Activated gamma-delta T cell treated with anti-CD3 and anti-CD28 coated beads, Interleukin-2, amount 50 U/mL, for 16 hours (primary cell): ENCODE results near the gene COL4A2.
"Not testable (repeated sequence)": the region's sequence is repeated elsewhere in the genome, so short reads cannot be mapped to it uniquely, and the experiment has no call there.

ENCODE experiments used
- DNase-seq: peaks from one replicate; pipeline ENCODE4 v3.0.0-alpha.2; 2020; ENCODE audit warnings: low read depth

Gene COL4A2

GRCh38 chr13:110496281-110496680, 189.2 kb downstream of the COL4A2 start:
- no peak for DNase-seq

DNA sequence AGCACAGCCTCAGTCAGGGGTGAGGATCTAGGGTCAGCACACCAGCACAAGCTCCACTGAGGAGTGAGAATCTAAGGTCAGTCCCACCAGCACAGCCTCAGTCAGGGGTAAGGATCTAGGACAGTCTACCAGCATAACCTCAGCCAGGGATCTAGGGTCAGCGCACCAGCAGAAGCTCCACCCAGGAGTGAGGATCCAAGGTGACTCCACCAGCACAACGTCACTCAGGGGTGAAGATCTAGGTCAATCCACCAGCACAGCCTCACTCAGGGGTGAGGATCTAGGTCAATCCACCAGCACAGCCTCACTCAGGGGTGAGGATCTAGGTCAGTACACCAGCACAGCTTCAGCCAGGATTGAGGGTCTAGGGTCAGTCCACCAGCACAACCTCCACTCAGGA, 189.9 kb downstream of the COL4A2 start:
- DNase-seq, result no peak

- not testable (repeated sequence) for DNase-seq
Observed at GRCh38 chr13:110497896-110498295, 190.8 kb downstream of the COL4A2 start.

- no peak for DNase-seq
Observed at GRCh38 chr13:110498327-110498726, 191.2 kb downstream of the COL4A2 start.

GRCh38 chr13:110498765-110499164, 191.7 kb downstream of the COL4A2 start:
- no peak for DNase-seq

DNA sequence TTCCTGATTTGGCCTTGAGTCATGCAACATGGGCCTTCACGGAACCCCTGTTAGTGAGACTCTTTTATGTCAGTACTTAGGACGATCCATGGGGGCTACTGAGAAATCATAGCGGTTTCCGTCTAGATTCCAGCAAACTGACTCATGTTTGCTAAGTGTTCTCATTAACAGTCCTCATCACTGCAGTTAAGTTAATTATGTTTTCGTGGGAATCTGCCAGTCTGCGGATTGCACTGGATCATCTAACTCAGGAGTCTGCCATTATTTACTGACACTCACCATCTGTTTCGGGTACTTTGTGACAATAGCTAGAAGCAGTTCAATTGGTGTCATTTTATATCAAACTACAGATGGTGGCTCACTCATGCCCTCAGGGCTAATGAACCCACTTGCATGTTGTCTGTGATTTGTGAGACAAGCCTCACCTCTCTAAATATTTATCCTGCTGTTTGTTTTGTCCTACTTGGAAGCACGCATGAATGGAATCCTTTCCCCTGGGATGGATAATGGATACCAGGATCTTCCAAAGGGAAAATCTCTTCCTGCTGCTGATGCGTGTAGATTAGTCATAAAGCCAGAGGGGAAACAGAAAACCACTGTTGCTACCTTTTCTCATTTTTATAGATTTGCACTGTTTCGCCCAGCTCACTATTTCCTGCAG, 192.7 kb downstream of the COL4A2 start:
- no peak for DNase-seq

- no peak for DNase-seq
Observed at GRCh38 chr13:110500341-110500740, 193.3 kb downstream of the COL4A2 start.

- no peak for DNase-seq
Observed at GRCh38 chr13:110501188-110501587, 194.1 kb downstream of the COL4A2 start.

- no peak for DNase-seq
Observed at GRCh38 chr13:110503037-110503901, 196.2 kb downstream of the COL4A2 start.

DNA sequence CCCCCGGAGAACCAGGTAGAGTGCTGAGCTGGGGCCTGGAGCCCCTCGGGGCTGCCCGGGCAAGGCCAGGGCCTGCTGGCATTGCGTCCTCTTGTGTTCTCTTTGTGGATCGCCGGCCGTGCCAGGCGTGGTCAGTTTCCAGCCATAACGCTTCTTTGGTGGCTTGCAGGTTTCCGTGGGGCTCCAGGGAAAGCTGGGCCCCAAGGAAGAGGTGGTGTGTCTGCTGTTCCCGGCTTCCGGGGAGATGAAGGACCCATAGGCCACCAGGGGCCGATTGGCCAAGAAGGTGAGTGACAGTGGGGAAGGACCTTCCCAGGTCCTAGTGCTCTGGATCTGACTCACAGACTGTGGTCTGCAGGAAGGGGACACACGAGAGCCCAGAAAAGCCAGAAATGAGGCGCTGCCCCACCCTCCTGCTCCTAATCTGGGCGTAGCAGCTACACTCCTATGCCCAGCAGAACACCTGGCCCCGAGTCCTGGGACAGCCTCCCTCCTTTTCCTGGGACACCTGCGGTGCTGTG, 197.0 kb downstream of the COL4A2 start:
- DNase-seq, result no peak

DNA sequence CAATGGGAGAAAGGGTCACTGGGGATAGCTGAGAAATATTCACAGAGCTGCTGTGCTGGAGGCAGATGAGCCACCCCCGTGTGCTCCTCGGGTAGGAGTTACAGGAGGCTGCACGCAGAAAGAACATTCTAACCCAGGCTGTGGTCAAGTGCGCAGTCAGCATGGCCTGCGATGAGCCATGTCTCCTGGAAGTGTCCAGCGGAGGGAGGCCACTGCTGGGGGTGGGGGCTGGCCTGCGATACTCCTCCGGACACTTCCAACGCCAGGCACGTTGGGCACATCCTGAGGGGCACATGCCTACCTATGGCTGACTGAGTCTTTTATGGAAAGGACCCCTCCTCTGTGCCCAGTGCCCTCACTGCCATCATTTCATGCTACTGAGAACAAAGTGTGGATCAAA, 198.5 kb downstream of the COL4A2 start:
- no peak for DNase-seq

- no peak for DNase-seq
Observed at GRCh38 chr13:110506396-110506795, 199.3 kb downstream of the COL4A2 start.

DNA sequence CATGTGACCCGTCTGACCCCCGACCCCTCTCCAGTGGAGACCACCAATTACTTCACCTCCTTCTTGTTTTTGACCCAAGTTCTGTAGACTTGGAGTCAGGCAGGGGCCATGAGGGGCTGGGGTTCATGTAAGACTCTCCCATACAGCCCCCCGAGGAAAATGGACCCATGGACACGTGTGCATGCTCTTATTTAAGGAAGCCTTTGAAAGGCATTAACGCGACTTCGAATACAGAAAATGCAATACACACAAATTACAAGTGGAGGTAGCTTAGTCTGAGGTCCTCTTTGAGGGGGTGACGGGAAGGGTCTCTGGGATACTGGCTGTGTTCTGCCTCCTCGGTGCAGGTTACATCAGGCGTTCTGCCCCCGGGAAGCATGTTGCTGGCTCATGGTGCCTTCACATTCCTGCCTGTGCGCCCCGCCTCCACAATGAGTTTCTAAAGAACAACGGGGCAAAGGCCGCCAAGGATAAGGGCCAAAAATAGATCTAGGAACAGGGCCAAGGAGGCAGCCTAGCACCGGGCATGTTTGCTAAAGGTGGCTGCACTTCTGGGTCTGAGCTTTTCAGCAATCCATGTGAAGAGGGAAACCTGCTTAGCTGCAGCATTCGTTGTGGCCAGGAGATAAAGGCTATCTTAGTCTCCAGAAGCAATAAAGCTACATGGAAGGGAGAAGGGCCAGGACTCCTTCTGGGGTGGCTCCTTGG, 199.9 kb downstream of the COL4A2 start:
- no peak for DNase-seq

DNA sequence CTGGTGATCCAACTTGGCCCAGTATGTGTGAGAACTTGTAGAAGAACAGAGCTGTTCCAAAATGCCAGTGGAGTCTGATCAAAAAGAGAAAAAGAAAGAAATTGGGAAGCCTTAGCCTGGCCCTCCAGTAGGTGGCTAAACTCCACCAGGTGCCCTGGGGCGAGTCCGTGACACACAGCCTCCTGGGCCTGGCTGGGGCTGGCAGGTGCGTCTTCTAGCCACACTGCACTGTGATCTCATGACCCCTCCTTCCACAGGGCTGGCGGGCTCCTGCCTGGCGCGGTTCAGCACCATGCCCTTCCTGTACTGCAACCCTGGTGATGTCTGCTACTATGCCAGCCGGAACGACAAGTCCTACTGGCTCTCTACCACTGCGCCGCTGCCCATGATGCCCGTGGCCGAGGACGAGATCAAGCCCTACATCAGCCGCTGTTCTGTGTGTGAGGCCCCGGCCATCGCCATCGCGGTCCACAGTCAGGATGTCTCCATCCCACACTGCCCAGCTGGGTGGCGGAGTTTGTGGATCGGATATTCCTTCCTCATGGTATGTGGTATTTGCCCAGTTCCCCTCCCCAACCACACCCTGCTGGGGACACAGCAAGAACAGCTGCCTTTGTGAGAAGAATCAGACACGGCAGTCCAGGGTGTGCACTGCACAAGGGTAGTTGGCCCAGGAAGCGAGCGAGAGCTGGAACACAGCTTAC, 200.7 kb downstream of the COL4A2 start:
- no peak for DNase-seq

DNA sequence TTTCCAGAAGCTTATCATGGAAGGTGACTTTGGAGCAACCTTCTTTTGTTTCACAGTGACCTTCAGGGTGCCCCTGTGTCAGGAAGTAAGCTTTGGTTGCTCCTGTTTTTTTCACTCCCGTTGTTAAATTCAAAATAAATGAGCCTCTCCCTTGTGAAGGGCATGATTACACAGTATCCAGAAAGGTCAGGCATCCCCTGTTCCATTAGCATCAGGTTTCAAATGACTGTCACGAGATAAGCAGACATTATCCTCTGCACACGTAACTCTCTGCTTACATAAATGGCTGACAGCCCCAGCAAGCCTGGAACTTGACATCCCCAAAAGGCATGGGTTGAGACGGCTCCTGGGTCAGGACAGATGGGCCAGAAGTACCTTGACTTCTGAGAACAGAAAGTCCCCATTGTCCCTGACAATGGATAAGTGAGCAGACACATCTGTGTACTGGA, 202.4 kb downstream of the COL4A2 start:
- DNase-seq, result no peak

DNA sequence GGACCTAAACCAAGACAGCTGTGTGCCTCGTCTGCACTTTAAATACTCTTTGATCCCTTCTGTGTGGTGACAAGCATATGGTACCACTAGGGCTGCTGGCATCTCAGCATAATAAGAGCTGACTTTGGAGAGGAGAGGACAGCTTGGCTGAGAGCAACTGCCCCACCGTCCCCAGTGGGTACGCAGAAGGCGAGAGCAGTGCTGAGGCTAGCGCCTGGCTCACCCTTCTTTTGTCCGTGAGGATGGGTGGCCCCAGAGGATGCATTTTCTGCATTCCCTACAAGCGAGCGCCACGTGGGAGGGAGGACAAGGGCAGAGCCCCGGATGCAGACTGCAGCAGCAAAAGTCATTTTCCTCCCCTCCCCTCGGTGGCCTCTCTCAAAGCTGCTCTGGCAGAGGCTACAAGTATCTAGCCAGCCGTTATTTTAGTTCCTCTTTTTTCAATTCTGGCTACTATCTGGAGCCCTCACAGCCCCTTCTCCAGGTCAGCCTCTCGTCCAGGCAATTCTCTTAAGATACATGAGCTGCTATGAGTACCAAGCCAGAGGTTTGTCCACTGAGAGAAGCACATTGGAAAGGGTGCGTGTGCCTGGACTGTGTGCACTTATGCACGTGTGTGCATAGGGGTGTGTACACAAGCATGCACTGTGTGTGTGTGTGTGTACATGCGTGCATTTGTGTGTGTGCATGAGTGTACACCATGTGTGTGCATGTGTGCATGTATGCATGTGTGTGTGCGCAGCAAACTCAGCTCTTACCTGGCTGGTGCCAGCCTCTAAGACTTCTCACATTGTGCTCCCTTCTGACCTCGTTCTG, 203.1 kb downstream of the COL4A2 start:
- no peak for DNase-seq

- DNase-seq, result no peak
Observed at GRCh38 chr13:110511509-110512181, 204.6 kb downstream of the COL4A2 start.

DNA sequence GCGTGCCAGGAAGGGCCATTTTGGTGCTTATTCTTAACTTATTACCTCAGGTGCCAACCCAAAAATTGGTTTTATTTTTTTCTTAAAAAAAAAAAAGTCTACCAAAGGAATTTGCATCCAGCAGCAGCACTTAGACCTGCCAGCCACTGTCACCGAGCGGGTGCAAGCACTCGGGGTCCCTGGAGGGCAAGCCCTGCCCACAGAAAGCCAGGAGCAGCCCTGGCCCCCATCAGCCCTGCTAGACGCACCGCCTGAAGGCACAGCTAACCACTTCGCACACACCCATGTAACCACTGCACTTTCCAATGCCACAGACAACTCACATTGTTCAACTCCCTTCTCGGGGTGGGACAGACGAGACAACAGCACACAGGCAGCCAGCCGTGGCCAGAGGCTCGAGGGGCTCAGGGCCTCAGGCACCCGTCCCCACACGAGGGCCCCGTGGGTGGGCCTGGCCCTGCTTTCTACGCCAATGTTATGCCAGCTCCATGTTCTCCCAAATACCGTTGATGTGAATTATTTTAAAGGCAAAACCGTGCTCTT, 205.2 kb downstream of the COL4A2 start:
- no peak for DNase-seq

DNA sequence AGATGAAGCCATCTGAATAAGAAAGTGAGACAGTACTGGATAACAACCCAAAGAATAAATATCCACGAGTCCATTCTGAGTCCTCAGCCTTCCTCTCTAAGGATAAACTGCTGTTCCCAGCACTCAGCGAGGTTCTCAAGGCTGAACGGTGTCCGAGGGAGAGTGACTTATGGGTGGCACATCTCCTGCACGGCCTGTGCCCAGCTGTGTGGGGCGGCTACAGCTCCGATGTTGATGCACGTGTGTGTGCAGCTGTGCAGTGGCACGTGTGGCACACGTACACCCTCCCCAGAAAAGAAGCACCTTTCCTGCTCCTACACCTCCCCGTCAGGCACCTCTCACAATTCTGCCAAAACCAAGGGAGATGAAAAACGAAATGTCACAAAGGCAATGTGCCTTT, 209.4 kb downstream of the COL4A2 start:
- no peak for DNase-seq
